Stomach (tissue), 9 donors: ENCODE results near the gene FAIM2. TPM values are rescaled to one million over a fixed set of nuclear protein-coding genes. Genes with fewer than 3 reads are reported as not detected.

Experiments
- DNase-seq, 2 donors: peaks; one replicate each; pipeline versions ENCODE4 v3.0.0 to v3.0.0-alpha.2; 2013 to 2019
- H3K27ac ChIP-seq, 5 donors: fragments of 200-600 bp in 4 of 5; sonication (generic) in 4 of 5; one replicate each; pipeline ENCODE4 v1.5.1; 2013 to 2019; ENCODE audit warnings: mild to moderate bottlenecking in 1 of 5, moderate library complexity in 1 of 5
- H3K27me3 ChIP-seq, 3 donors: fragments of 200-600 bp; sonication (generic); one replicate each; pipeline ENCODE4 v1.5.1; 2017 to 2019; ENCODE audit warnings: mixed run types in 1 of 3
- H3K36me3 ChIP-seq, 4 donors: fragments of 200-600 bp; sonication (generic); 1 replicate in 3 of 4; 2 replicates in 1 of 4; pipeline ENCODE4 v1.5.1; 2016 to 2019
- H3K4me1 ChIP-seq, 4 donors: fragments of 200-600 bp; sonication (generic); one replicate each; pipeline ENCODE4 v1.5.1; 2016 to 2019
- H3K4me3 ChIP-seq, 4 donors: fragments of 200-600 bp; sonication (generic) in 3 of 4; one replicate each; pipeline ENCODE4 v1.5.1; 2016 to 2019; ENCODE audit warnings: mild to moderate bottlenecking in 1 of 4
- H3K9me3 ChIP-seq, 4 donors: fragments of 200-600 bp; sonication (generic); one replicate each; pipeline ENCODE4 v1.5.1; 2016 to 2019
- EP300 ChIP-seq: sonication (generic); formaldehyde crosslinking; IDR thresholded peaks from one replicate; pipeline ENCODE4 v1.6.1; 2017; ENCODE audit warnings: antibody characterized with exemption
- POLR2A ChIP-seq, 4 donors: fragments of 450-650 bp; IDR thresholded peaks; one replicate each; pipeline ENCODE4 v1.6.1; 2016; ENCODE audit warnings: antibody characterized with exemption in 4 of 4, control low read depth in 2 of 4, mild to moderate bottlenecking in 1 of 4, moderate library complexity in 1 of 4
- POLR2AphosphoS5 ChIP-seq, 3 donors: sonication (generic); formaldehyde crosslinking; IDR thresholded peaks; one replicate each; pipeline ENCODE4 v1.6.1; 2016; ENCODE audit warnings: antibody characterized with exemption in 3 of 3
- WGBS, 5 donors: extraction: QIAGEN DNeasy Blood & Tissue Kit in 3 of 5; methylation state at CpG; one replicate each; pipeline versions ENCODE4 v1.1.5 to v1.1.7; 2013 to 2018; 5-methylcytosine and 5-hydroxymethylcytosine counted together
- intact Hi-C: fragments of 100-400 bp; cut with DNase I; formaldehyde crosslinking; loops from one replicate; pipeline ENCODE4 v1.15.1; 2023; ENCODE audit warnings: low total_unique reads
- polyA plus RNA-seq, 3 donors: library from polyadenylated mRNA; stranded (reverse); fragments of 200-250 nt; gene quantifications; one replicate each; pipeline ENCODE4 v1.2.3, GENCODE V29; 2013
- total RNA-seq, 5 donors: library from RNA; depleted of rRNA; stranded (reverse); fragments of >200 nt; gene quantifications; one replicate each; pipeline versions ENCODE4 v1.1.0 to v1.2.3, GENCODE V29; 2014 to 2016
- TF ChIP-seq, protein P1 (sequence below), 7 experiments: fragments of 450-650 bp in 4 of 7; fragments of 200-600 bp in 3 of 7; sonication (generic) in 3 of 7; IDR thresholded peaks; one replicate each; pipeline ENCODE4 v1.5.1; 2016 to 2019; ENCODE audit warnings: antibody characterized with exemption in 7 of 7, control low read depth in 2 of 7, mild to moderate bottlenecking in 1 of 7
- donor health status: healthy with polysubstance abuse.
- donor health status: Bipolar disorder and iron deficiency.
- donor health status: healthy.

The FAIM2 gene
- total and polyA plus RNA-seq, 8 donors = 1.1 to 44.6 (median 2.0) TPM

DNA sequence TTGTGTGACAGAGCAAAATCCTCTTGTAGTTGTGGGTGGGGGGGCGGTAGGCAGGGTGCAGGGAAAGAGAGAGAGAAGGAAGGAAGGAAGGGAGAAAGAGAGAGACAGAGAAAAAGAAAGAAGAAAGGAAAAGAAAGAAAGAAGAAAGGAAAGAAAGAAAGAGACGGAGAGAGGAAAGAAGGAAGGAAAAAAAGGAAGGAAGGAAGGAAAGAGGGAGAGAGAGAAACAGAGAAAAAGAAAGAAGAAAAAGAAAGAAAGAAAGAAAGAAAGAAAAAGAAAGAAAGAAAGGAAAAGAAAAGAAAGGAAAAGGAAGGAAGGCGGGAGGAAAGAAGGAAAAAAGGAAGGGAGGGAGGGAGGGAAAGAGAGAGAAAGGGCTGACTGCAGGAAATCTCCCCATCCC lies 17.6 kb upstream of the FAIM2 start:
- DNase-seq = no peak
- Histone ChIP-seq H3K27ac (no peak overlapping the region), H3K9me3 (no peaks in the 10 kb centered on the region), H3K36me3 (no peaks in the 10 kb centered on the region), H3K4me3 (no peak overlapping the region), H3K27me3 (peaks cover 0 to 10% (median 0%) of the 10 kb centered on the region in 3 donors), H3K4me1 (peaks cover 0 to 17% (median 8%) of the 10 kb centered on the region in 4 donors)
- WGBS, 5 donors = 62 to 81% (median 77%) methylated on average over 3 of the region's 3 CpGs
- intact Hi-C loops = no loop called here
- TF ChIP-seq EP300 (no peak), POLR2AphosphoS5 (IDR thresholded peaks at IDR 0.05) (no peak), POLR2A (IDR thresholded peaks at IDR 0.05) (no peak)
- TF ChIP-seq, protein P1, sequence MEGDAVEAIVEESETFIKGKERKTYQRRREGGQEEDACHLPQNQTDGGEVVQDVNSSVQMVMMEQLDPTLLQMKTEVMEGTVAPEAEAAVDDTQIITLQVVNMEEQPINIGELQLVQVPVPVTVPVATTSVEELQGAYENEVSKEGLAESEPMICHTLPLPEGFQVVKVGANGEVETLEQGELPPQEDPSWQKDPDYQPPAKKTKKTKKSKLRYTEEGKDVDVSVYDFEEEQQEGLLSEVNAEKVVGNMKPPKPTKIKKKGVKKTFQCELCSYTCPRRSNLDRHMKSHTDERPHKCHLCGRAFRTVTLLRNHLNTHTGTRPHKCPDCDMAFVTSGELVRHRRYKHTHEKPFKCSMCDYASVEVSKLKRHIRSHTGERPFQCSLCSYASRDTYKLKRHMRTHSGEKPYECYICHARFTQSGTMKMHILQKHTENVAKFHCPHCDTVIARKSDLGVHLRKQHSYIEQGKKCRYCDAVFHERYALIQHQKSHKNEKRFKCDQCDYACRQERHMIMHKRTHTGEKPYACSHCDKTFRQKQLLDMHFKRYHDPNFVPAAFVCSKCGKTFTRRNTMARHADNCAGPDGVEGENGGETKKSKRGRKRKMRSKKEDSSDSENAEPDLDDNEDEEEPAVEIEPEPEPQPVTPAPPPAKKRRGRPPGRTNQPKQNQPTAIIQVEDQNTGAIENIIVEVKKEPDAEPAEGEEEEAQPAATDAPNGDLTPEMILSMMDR (IDR thresholded peaks at IDR 0.05) = no peak

DNA sequence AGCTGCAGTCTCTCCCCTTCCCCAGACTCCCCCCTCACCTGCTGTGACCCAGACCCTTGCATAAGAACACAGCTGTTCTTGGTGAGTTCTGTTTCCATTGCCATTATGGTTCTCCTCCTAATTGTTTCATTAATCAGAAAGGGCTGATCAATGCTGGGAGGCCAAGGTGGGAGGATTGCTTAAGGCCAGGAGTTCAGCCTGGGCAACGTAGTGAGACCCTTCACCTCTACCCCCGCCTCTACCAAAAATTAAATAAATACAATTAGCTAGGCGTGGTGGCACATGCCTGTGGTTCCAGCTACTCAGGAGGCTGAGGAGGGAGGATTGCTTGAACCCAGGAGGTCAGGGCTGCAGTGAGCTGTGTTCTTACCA lies 17.2 kb upstream of the FAIM2 start:
- peaks cover 0 to 17% (median 8%) of the 10 kb centered on the region in 4 donors for H3K4me1 ChIP-seq
- H3K27ac ChIP-seq = no peak overlapping the region
- H3K27me3 ChIP-seq = peaks cover 0 to 10% (median 0%) of the 10 kb centered on the region in 3 donors
- WGBS, 5 donors = 63 to 72% (median 70%) methylated on average over 3 of the region's 3 CpGs
- TF ChIP-seq, protein P1 (IDR thresholded peaks at IDR 0.05) = no peak
- no peak for TF ChIP-seq EP300
- no peak for TF ChIP-seq POLR2A (IDR thresholded peaks at IDR 0.05)
- no peak for TF ChIP-seq POLR2AphosphoS5 (IDR thresholded peaks at IDR 0.05)
- H3K9me3 ChIP-seq = no peaks in the 10 kb centered on the region
- H3K4me3 ChIP-seq = no peak overlapping the region
- no peaks in the 10 kb centered on the region for H3K36me3 ChIP-seq
- intact Hi-C loops = no loop called here
- no peak for DNase-seq

DNA sequence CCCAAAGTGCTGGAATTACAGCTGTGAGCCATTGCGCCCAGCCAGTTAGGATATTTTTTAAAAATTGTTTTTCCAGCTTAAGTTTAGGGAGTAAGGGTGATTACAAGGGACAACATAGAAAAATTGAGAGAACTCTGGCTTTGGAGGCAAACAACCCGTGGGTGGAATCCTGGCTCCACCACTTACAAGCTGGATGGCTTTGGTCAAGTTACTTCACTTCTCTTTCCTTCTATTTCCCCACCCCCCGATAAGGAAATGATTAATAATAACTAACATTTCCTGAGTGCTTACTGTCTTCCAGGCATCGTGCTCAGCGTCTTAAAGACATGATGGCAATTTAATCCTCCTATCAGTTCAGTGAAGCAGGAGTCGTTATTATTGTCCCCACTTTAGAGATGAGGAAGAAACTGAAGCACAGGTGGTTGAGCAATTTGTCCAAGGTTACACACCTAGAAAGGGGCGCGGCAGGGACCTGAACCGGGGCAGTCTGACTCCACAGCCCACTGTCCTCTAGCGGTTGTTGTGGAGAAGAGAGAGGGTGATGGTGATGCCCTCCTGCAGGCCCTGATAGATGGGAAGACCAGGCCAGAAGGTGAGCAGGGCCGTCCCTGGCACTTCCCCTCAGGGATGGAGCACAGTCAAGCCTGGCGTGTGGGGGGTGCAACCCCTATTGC lies 16.7 kb upstream of the FAIM2 start:
- DNase-seq = peak in 1 of 2 donors; percentile 58
- Histone ChIP-seq H3K9me3 (no peaks in the 10 kb centered on the region), H3K27me3 (peaks cover 0 to 10% (median 0%) of the 10 kb centered on the region in 3 donors), H3K4me3 (no peak overlapping the region), H3K4me1 (peaks cover 0 to 17% (median 8%) of the 10 kb centered on the region in 4 donors), H3K36me3 (no peaks in the 10 kb centered on the region), H3K27ac (no peak overlapping the region)
- intact Hi-C loops = no loop called here
- 45 to 61% (median 59%) methylated on average over 11 to 12 of the region's 12 CpGs for WGBS, 5 donors
- TF ChIP-seq POLR2AphosphoS5 (IDR thresholded peaks at IDR 0.05) (no peak), EP300 (no peak), POLR2A (IDR thresholded peaks at IDR 0.05) (no peak)
- TF ChIP-seq, protein P1 (IDR thresholded peaks at IDR 0.05) = no peak

DNA sequence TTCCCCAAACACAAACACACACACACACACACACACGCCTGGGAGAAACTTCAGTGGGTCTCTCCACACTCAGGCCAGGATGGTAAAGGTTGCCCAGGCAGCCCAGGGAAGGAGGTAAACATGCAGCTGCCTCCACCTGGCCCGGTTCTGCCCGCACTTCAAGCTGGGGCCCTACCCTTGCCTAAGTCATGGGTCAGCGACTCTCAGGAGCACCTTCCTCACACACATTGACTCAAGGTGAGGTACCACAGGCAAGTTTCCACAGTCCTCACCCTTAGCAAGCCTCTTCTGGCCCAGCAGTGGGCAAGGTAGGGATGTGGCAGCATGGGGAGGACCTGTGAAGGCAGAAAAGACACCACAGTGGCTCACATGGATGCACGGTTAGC lies 14.1 kb upstream of the FAIM2 start:
- intact Hi-C loops = no loop called here
- H3K4me1 ChIP-seq = peaks cover 0 to 12% (median 7%) of the 10 kb centered on the region in 4 donors
- no peaks in the 10 kb centered on the region for H3K36me3 ChIP-seq

More for the DNA sequence above, 14.1 kb upstream of the FAIM2 start:
- Histone ChIP-seq H3K9me3 (no peaks in the 10 kb centered on the region), H3K27me3 (peaks cover 0 to 10% (median 0%) of the 10 kb centered on the region in 3 donors), H3K4me3 (no peak overlapping the region), H3K27ac (no peak overlapping the region)
- TF ChIP-seq, protein P1 (IDR thresholded peaks at IDR 0.05) = no peak
- TF ChIP-seq EP300 (no peak), POLR2A (IDR thresholded peaks at IDR 0.05) (no peak), POLR2AphosphoS5 (IDR thresholded peaks at IDR 0.05) (no peak)
- 61 to 82% (median 72%) methylated on average over 5 of the region's 5 CpGs for WGBS, 5 donors
- no peak for DNase-seq
